Adrenal gland (tissue), 5 donors: ENCODE results near the gene CYP20A1.

Experiments used
- CTCF ChIP-seq, 6 experiments: fragments of 450-650 bp in 4 of 6; fragments of 200-600 bp in 2 of 6; sonication (generic) in 1 of 6; IDR thresholded peaks; 1 replicate in 5 of 6; 2 replicates in 1 of 6; pipeline versions ENCODE4 v1.5.1 to v1.8.0; 2016 to 2021; ENCODE audit warnings: antibody characterized with exemption in 6 of 6, mild to moderate bottlenecking in 2 of 6, moderate library complexity in 1 of 6
- POLR2A ChIP-seq, 2 donors: fragments of 450-650 bp; IDR thresholded peaks; one replicate each; pipeline ENCODE4 v1.6.1; 2017; ENCODE audit warnings: antibody characterized with exemption in 2 of 2, mild to moderate bottlenecking in 2 of 2, moderate library complexity in 1 of 2
- donor health status: DM: no; HTN: no; CAD: no.

GRCh38 chr2:203246646-203247045 is 7.8 kb downstream of the CYP20A1 start:
- TF ChIP-seq POLR2A (IDR thresholded peaks at IDR 0.05) = no peak
- TF ChIP-seq CTCF (IDR thresholded peaks at IDR 0.05) = no peak
